Activated CD4-positive, alpha-beta T cell treated with anti-CD3 and anti-CD28 coated beads, Interleukin-2, amount 50 U/mL, for 4 hours (primary cell): ENCODE measurements around the gene GH2.

Experiments used
- DNase-seq, 2 experiments: peaks; one replicate each; pipeline ENCODE4 v3.0.0-alpha.2; 2020

GH2 gene

DNA sequence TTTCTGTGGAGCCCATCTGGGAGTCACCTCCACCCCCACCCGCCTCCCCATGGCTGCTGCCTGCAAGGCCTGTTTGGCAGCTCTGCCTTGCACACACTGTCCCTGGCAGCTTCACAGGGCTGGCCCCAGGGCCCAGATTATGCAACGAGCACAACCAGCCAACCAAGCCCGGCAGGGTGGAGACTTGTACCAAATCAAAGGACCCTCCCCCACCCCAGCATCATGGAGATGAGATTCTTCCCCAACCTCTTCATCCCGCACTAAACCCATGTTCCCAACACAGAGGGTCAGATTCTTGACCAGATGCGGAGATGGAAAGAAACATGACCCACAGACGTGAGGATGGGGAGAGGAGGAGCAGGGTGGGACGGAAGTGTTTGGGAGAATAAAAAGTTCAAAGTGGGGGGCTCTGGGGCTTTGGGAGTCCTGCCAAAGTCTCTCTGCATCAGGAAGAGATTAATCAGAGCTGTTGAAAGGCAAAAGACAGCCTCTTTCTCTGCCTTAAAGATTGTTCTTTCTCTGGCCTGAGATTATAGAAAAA is 43.0 kb downstream of the GH2 start:
- DNase-seq = no peak

DNA sequence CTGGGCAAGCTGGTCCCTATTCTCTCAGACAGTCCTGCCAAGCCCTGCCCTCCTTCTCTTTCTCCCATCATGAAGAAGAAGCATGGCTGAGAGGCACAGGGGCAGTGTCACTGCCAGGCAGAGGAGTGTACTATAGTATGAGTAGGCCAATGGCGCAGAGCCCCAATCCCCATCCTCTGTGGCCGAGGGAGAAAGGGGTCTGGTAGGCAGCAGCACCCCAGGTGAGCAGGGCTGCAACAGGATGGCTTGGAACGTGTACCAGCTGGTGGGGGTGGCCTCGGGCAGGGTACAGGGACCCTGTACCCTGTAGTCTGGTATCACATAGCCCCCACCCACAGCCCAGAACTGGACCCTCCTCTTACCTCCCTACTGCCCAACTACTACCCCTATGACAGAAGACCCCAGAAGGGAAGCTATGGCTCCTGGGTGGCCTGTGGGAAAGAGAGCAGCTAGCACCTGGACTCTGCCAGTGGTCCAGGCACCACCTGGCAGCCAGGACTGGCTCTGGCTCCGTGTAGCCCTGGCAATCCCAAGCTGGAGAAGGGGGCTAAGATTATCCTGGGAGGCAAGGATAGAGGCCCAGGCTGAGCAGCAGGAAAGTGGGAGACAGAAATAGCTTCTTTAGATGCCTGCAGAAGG is 43.7 kb downstream of the GH2 start:
- DNase-seq = no peak

- no peak for DNase-seq
Measured at GRCh38 chr17:63837480-63837879, 44.3 kb downstream of the GH2 start.

GRCh38 chr17:63836811-63837210 is 44.9 kb downstream of the GH2 start:
- DNase-seq = no peak

- DNase-seq = no peak
Measured at GRCh38 chr17:63835167-63835720, 46.5 kb downstream of the GH2 start.

DNA sequence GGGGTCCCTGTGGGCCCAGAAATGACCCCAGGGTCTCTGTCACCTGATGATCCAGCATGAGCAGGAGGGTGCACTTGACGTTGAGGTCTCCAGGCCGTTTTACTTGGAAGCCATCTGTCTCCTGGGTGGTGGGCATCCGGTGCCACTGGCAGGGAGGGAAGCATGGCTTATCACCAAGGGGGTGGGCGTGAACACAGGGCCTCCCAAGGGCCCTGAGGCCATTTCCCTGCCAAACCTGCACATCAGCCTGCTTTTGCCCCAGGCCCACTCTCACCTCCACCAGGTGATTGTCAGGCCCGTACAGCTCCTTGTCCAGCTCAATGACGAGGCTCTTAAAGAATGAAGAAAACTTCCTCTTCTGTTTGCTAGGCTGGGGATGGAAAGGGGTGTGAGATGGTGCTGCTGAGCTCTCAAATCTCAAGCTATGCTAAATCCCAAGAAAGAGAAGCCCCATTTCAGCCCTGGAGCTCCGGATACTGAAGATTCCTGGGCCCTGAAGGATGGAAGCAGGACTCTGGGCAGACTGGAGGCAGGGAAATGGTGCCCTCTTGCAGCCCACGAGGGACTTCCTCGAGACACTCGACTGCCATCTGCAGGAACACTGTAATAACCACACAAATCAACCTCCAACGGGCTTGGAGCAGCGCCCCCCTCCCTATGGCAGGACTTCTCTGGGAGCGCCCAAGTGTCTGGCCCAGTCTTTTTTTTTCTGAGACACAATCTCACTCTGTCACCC is 47.1 kb downstream of the GH2 start:
- peak; percentile 57 to 62 for DNase-seq

GRCh38 chr17:63833741-63834373 is 47.9 kb downstream of the GH2 start:
- DNase-seq = no peak

- DNase-seq = no peak
Measured at GRCh38 chr17:63833026-63833740, 48.6 kb downstream of the GH2 start.

- DNase-seq = no peak
Measured at GRCh38 chr17:63832455-63832854, 49.3 kb downstream of the GH2 start.

GRCh38 chr17:63832014-63832413 is 49.7 kb downstream of the GH2 start:
- DNase-seq = no peak

DNA sequence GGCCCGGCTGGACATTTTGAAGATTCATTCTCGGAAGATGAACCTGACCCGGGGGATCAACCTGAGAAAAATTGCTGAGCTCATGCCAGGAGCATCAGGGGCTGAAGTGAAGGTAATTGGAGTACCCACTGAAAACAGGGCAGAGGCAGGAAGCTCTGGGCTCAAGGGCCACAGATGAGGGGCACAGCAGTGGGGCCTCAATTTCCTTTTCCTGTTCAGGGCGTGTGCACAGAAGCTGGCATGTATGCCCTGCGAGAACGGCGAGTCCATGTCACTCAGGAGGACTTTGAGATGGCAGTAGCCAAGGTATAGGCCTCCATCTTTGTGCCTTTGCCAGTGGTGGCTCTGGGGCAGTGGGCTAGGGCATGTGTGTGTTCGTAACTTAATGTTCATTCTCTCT is 50.2 kb downstream of the GH2 start:
- DNase-seq = no peak

GRCh38 chr17:63830904-63831491 is 50.7 kb downstream of the GH2 start:
- DNase-seq = no peak

DNA sequence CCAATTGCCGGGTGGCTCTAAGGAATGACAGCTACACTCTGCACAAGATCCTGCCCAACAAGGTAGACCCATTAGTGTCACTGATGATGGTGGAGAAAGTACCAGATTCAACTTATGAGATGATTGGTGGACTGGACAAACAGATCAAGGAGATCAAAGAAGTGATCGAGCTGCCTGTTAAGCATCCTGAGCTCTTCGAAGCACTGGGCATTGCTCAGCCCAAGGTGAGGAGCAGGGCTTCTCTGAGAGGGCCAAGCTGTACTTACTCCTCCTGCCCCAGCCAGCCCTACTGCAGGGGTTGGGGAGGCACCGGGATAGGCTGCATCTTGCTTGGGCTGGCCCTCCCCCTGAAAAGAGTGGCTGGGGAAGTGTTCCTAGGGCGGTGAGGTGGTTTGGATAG is 51.5 kb downstream of the GH2 start:
- no peak for DNase-seq
